Activated naive CD4-positive, alpha-beta T cell treated with anti-CD3 and anti-CD28 coated beads, Interleukin-2, amount 50 U/mL, for 24 hours (primary cell): Measurements from ENCODE around the gene IQCM.

ENCODE experiments used
- H3K27ac Mint-ChIP-seq: one replicate; pipeline ENCODE4 v1.8.0; 2021; ENCODE audit warnings: mild to moderate bottlenecking, mixed read lengths
- H3K27me3 Mint-ChIP-seq: one replicate; pipeline ENCODE4 v1.8.0; 2021; ENCODE audit warnings: mixed read lengths
- H3K36me3 Mint-ChIP-seq: one replicate; pipeline ENCODE4 v1.8.0; 2021; ENCODE audit warnings: mixed read lengths
- H3K4me1 Mint-ChIP-seq: one replicate; pipeline ENCODE4 v1.8.0; 2021; ENCODE audit warnings: mixed read lengths
- H3K4me3 Mint-ChIP-seq: one replicate; pipeline ENCODE4 v1.8.0; 2021; ENCODE audit warnings: mild to moderate bottlenecking, mixed read lengths
- H3K9me3 Mint-ChIP-seq: one replicate; pipeline ENCODE4 v1.8.0; 2021; ENCODE audit warnings: mixed read lengths

The IQCM gene

GRCh38 chr4:149793459-149793858, 22.2 kb downstream of the IQCM start:
- Mint-ChIP-seq H3K9me3 (no peaks in the 10 kb centered on the region), H3K36me3 (no peaks in the 10 kb centered on the region)

GRCh38 chr4:149791851-149792250, 23.8 kb downstream of the IQCM start:
- Mint-ChIP-seq H3K27me3 (no peaks in the 10 kb centered on the region), H3K27ac (no peak overlapping the region), H3K36me3 (no peaks in the 10 kb centered on the region), H3K4me3 (no peak overlapping the region), H3K4me1 (no peaks in the 10 kb centered on the region), H3K9me3 (no peaks in the 10 kb centered on the region)

More at GRCh38 chr4:149793459-149793858, 22.2 kb downstream of the IQCM start:
- Mint-ChIP-seq H3K4me3 (no peak overlapping the region), H3K27me3 (no peaks in the 10 kb centered on the region), H3K27ac (no peak overlapping the region), H3K4me1 (no peaks in the 10 kb centered on the region)

- Mint-ChIP-seq H3K36me3 (no peaks in the 10 kb centered on the region), H3K4me3 (no peak overlapping the region), H3K27ac (no peak overlapping the region)
Observed at GRCh38 chr4:149790172-149790907, 25.3 kb downstream of the IQCM start.

GRCh38 chr4:149788300-149788699, 27.3 kb downstream of the IQCM start:
- H3K27ac Mint-ChIP-seq = no peak overlapping the region
- no peaks in the 10 kb centered on the region for H3K36me3 Mint-ChIP-seq
- no peak overlapping the region for H3K4me3 Mint-ChIP-seq
- no peaks in the 10 kb centered on the region for H3K27me3 Mint-ChIP-seq
- peaks cover 7% of the 10 kb centered on the region for H3K9me3 Mint-ChIP-seq
- H3K4me1 Mint-ChIP-seq = no peaks in the 10 kb centered on the region

More at GRCh38 chr4:149790172-149790907, 25.3 kb downstream of the IQCM start:
- no peaks in the 10 kb centered on the region for H3K27me3 Mint-ChIP-seq
- H3K4me1 Mint-ChIP-seq = no peaks in the 10 kb centered on the region
- peaks cover 5% of the 10 kb centered on the region for H3K9me3 Mint-ChIP-seq

GRCh38 chr4:149785696-149786431, 29.8 kb downstream of the IQCM start:
- no peaks in the 10 kb centered on the region for H3K36me3 Mint-ChIP-seq

GRCh38 chr4:149784018-149784417, 31.6 kb downstream of the IQCM start:
- Mint-ChIP-seq H3K4me1 (no peaks in the 10 kb centered on the region), H3K4me3 (no peak overlapping the region), H3K36me3 (no peaks in the 10 kb centered on the region), H3K27ac (no peak overlapping the region), H3K27me3 (no peaks in the 10 kb centered on the region), H3K9me3 (peaks cover 14% of the 10 kb centered on the region)

More at GRCh38 chr4:149785696-149786431, 29.8 kb downstream of the IQCM start:
- H3K27ac Mint-ChIP-seq = no peak overlapping the region
- H3K4me1 Mint-ChIP-seq = no peaks in the 10 kb centered on the region
- H3K4me3 Mint-ChIP-seq = no peak overlapping the region
- H3K9me3 Mint-ChIP-seq = peaks cover 14% of the 10 kb centered on the region
- no peaks in the 10 kb centered on the region for H3K27me3 Mint-ChIP-seq

- Mint-ChIP-seq H3K4me3 (no peak overlapping the region), H3K27me3 (no peaks in the 10 kb centered on the region), H3K36me3 (no peaks in the 10 kb centered on the region), H3K27ac (no peak overlapping the region), H3K4me1 (no peaks in the 10 kb centered on the region), H3K9me3 (peaks cover 11% of the 10 kb centered on the region)
Observed at GRCh38 chr4:149781150-149781549, 34.5 kb downstream of the IQCM start.

GRCh38 chr4:149768477-149768876, 47.2 kb downstream of the IQCM start:
- Mint-ChIP-seq H3K4me1 (no peaks in the 10 kb centered on the region), H3K36me3 (no peaks in the 10 kb centered on the region), H3K4me3 (no peak overlapping the region), H3K27ac (no peak overlapping the region), H3K27me3 (no peaks in the 10 kb centered on the region), H3K9me3 (peaks cover 4% of the 10 kb centered on the region)

- Mint-ChIP-seq H3K9me3 (peaks cover 4% of the 10 kb centered on the region), H3K4me3 (no peak overlapping the region), H3K36me3 (no peaks in the 10 kb centered on the region), H3K27ac (no peak overlapping the region), H3K4me1 (no peaks in the 10 kb centered on the region), H3K27me3 (no peaks in the 10 kb centered on the region)
Observed at GRCh38 chr4:149766135-149766534, 49.5 kb downstream of the IQCM start.

GRCh38 chr4:149765630-149766029, 50.0 kb downstream of the IQCM start:
- no peak overlapping the region for H3K27ac Mint-ChIP-seq
- no peak overlapping the region for H3K4me3 Mint-ChIP-seq
- peaks cover 4% of the 10 kb centered on the region for H3K9me3 Mint-ChIP-seq

GRCh38 chr4:149755969-149756368, 59.7 kb downstream of the IQCM start:
- Mint-ChIP-seq H3K27ac (no peak overlapping the region), H3K4me1 (no peaks in the 10 kb centered on the region), H3K9me3 (no peaks in the 10 kb centered on the region), H3K36me3 (no peaks in the 10 kb centered on the region), H3K4me3 (no peak overlapping the region), H3K27me3 (peaks cover 2% of the 10 kb centered on the region)

More at GRCh38 chr4:149765630-149766029, 50.0 kb downstream of the IQCM start:
- no peaks in the 10 kb centered on the region for H3K27me3 Mint-ChIP-seq
- no peaks in the 10 kb centered on the region for H3K36me3 Mint-ChIP-seq
- H3K4me1 Mint-ChIP-seq = no peaks in the 10 kb centered on the region

GRCh38 chr4:149754526-149754925, 61.1 kb downstream of the IQCM start:
- Mint-ChIP-seq H3K36me3 (no peaks in the 10 kb centered on the region), H3K4me3 (no peak overlapping the region), H3K9me3 (no peaks in the 10 kb centered on the region), H3K27ac (no peak overlapping the region), H3K27me3 (peaks cover 2% of the 10 kb centered on the region), H3K4me1 (no peaks in the 10 kb centered on the region)

GRCh38 chr4:149752729-149753128, 62.9 kb downstream of the IQCM start:
- Mint-ChIP-seq H3K36me3 (no peaks in the 10 kb centered on the region), H3K27ac (no peak overlapping the region), H3K4me3 (no peak overlapping the region), H3K9me3 (no peaks in the 10 kb centered on the region), H3K4me1 (no peaks in the 10 kb centered on the region), H3K27me3 (peaks cover 2% of the 10 kb centered on the region)

- no peaks in the 10 kb centered on the region for H3K36me3 Mint-ChIP-seq
Observed at GRCh38 chr4:149751174-149751573, 64.5 kb downstream of the IQCM start.

GRCh38 chr4:149749784-149750183, 65.9 kb downstream of the IQCM start:
- H3K4me1 Mint-ChIP-seq = no peaks in the 10 kb centered on the region
- no peak overlapping the region for H3K27ac Mint-ChIP-seq
- no peaks in the 10 kb centered on the region for H3K36me3 Mint-ChIP-seq
- H3K27me3 Mint-ChIP-seq = no peaks in the 10 kb centered on the region
- no peak overlapping the region for H3K4me3 Mint-ChIP-seq
- no peaks in the 10 kb centered on the region for H3K9me3 Mint-ChIP-seq

More at GRCh38 chr4:149751174-149751573, 64.5 kb downstream of the IQCM start:
- Mint-ChIP-seq H3K4me1 (no peaks in the 10 kb centered on the region), H3K4me3 (no peak overlapping the region), H3K27me3 (peaks cover 2% of the 10 kb centered on the region), H3K9me3 (no peaks in the 10 kb centered on the region), H3K27ac (no peak overlapping the region)

- Mint-ChIP-seq H3K36me3 (no peaks in the 10 kb centered on the region), H3K27me3 (no peaks in the 10 kb centered on the region), H3K9me3 (no peaks in the 10 kb centered on the region), H3K4me3 (no peak overlapping the region), H3K27ac (no peak overlapping the region), H3K4me1 (no peaks in the 10 kb centered on the region)
Observed at GRCh38 chr4:149747646-149748045, 68.0 kb downstream of the IQCM start.
